ENCODE results near the gene ARMCX6. TPM values are rescaled to one million over a fixed set of nuclear protein-coding genes. Genes with fewer than 3 reads are reported as not detected.

Gene ARMCX6
- total and polyA plus RNA-seq, 2 of the 13 experiments (the other 11 are each of a cell fraction or from before 2014, with no cell fraction given), result 19.4 to 23.3 TPM

DNA sequence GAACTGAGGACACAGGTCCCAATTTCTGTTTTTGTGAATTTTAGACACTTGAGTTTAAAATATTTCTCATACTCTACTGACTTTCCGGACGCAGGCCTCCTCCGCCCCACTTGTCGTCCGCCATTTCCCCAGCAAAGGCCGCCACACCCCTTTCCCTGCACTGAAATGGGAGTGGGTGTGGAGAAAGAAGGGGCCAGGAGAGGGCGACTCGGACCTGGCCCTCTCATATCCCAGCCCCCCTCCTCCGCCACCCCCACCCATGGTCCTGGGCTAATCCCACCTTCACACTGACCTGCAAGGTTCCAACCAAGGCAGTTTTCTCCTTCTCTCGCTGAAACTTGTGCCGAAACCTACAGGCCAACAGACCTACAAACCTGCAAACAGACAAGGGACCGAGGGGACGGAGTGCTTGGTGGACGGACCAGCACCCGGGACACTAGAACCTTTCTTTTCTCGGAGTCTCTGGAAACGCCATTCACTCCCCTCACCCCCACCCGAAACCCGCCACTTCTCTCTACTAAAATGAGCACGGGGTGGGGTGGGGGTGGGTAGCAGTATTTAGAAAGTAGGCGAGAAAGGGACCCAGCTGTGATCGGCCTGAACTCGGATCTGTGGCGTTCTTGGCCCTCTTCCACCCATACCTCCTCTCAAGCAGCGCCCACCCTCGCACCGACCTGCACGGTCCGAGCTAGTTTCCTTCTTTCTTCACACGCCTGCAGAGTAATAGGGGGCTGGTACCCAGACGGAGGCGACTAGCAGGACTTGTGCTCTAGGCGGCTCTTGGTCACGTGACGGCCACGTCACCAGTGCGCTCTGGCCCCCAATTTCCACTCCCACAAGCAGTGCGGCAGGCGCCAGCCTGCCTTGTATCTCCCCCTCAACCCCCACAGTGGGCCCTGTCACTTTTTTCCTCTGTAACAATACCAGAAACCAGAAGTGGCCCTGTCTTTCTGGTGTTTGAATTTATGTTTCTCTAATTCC is at the start of gene ARMCX6 (continued):
- TF ChIP-seq, protein P1, sequence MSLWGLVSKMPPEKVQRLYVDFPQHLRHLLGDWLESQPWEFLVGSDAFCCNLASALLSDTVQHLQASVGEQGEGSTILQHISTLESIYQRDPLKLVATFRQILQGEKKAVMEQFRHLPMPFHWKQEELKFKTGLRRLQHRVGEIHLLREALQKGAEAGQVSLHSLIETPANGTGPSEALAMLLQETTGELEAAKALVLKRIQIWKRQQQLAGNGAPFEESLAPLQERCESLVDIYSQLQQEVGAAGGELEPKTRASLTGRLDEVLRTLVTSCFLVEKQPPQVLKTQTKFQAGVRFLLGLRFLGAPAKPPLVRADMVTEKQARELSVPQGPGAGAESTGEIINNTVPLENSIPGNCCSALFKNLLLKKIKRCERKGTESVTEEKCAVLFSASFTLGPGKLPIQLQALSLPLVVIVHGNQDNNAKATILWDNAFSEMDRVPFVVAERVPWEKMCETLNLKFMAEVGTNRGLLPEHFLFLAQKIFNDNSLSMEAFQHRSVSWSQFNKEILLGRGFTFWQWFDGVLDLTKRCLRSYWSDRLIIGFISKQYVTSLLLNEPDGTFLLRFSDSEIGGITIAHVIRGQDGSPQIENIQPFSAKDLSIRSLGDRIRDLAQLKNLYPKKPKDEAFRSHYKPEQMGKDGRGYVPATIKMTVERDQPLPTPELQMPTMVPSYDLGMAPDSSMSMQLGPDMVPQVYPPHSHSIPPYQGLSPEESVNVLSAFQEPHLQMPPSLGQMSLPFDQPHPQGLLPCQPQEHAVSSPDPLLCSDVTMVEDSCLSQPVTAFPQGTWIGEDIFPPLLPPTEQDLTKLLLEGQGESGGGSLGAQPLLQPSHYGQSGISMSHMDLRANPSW (CRISPR knock-in tag; IDR thresholded peaks at IDR 0.05; ENCODE audit: borderline replicate concordance), result no peak
- TF ChIP-seq, protein P2, sequence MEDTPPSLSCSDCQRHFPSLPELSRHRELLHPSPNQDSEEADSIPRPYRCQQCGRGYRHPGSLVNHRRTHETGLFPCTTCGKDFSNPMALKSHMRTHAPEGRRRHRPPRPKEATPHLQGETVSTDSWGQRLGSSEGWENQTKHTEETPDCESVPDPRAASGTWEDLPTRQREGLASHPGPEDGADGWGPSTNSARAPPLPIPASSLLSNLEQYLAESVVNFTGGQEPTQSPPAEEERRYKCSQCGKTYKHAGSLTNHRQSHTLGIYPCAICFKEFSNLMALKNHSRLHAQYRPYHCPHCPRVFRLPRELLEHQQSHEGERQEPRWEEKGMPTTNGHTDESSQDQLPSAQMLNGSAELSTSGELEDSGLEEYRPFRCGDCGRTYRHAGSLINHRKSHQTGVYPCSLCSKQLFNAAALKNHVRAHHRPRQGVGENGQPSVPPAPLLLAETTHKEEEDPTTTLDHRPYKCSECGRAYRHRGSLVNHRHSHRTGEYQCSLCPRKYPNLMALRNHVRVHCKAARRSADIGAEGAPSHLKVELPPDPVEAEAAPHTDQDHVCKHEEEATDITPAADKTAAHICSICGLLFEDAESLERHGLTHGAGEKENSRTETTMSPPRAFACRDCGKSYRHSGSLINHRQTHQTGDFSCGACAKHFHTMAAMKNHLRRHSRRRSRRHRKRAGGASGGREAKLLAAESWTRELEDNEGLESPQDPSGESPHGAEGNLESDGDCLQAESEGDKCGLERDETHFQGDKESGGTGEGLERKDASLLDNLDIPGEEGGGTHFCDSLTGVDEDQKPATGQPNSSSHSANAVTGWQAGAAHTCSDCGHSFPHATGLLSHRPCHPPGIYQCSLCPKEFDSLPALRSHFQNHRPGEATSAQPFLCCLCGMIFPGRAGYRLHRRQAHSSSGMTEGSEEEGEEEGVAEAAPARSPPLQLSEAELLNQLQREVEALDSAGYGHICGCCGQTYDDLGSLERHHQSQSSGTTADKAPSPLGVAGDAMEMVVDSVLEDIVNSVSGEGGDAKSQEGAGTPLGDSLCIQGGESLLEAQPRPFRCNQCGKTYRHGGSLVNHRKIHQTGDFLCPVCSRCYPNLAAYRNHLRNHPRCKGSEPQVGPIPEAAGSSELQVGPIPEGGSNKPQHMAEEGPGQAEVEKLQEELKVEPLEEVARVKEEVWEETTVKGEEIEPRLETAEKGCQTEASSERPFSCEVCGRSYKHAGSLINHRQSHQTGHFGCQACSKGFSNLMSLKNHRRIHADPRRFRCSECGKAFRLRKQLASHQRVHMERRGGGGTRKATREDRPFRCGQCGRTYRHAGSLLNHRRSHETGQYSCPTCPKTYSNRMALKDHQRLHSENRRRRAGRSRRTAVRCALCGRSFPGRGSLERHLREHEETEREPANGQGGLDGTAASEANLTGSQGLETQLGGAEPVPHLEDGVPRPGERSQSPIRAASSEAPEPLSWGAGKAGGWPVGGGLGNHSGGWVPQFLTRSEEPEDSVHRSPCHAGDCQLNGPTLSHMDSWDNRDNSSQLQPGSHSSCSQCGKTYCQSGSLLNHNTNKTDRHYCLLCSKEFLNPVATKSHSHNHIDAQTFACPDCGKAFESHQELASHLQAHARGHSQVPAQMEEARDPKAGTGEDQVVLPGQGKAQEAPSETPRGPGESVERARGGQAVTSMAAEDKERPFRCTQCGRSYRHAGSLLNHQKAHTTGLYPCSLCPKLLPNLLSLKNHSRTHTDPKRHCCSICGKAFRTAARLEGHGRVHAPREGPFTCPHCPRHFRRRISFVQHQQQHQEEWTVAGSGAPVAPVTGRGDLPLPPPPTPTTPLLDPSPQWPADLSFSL (CRISPR knock-in tag; IDR thresholded peaks at IDR 0.05), result no peak
- TF ChIP-seq, protein P3, sequence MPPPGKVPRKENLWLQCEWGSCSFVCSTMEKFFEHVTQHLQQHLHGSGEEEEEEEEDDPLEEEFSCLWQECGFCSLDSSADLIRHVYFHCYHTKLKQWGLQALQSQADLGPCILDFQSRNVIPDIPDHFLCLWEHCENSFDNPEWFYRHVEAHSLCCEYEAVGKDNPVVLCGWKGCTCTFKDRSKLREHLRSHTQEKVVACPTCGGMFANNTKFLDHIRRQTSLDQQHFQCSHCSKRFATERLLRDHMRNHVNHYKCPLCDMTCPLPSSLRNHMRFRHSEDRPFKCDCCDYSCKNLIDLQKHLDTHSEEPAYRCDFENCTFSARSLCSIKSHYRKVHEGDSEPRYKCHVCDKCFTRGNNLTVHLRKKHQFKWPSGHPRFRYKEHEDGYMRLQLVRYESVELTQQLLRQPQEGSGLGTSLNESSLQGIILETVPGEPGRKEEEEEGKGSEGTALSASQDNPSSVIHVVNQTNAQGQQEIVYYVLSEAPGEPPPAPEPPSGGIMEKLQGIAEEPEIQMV (CRISPR knock-in tag; IDR thresholded peaks at IDR 0.05; ENCODE audit: low read depth), result no peak
- TF ChIP-seq NCOA5 (CRISPR knock-in tag; IDR thresholded peaks at IDR 0.05) (no peak), SPEN (CRISPR knock-in tag; IDR thresholded peaks at IDR 0.05; ENCODE audit: low read depth) (no peak; the same call in 1 of the 2 replicates), SAP130 (CRISPR knock-in tag; IDR thresholded peaks at IDR 0.05; ENCODE audit: low read depth) (peak; percentile 29), ATM (IDR thresholded peaks at IDR 0.05; ENCODE audit: borderline replicate concordance) (no peak), FOXK2 (IDR thresholded peaks at IDR 0.05) (no peak), IRX3 (CRISPR knock-in tag; IDR thresholded peaks at IDR 0.05; ENCODE audit: borderline replicate concordance, low read depth) (no peak), KLF11 (CRISPR knock-in tag; IDR thresholded peaks at IDR 0.05) (no peak), ZNF468 (CRISPR knock-in tag; IDR thresholded peaks at IDR 0.05) (no peak), MED8 (CRISPR knock-in tag; IDR thresholded peaks at IDR 0.05; ENCODE audit: insufficient replicate concordance) (no peak), KDM1A (CRISPR knock-in tag; IDR thresholded peaks at IDR 0.05) (no peak), ZNF329 (CRISPR knock-in tag; IDR thresholded peaks at IDR 0.05; ENCODE audit: low read depth) (no peak), RAD51 (IDR thresholded peaks at IDR 0.05; ENCODE audit: borderline replicate concordance) (peak; percentile 84), ZNF335 (CRISPR knock-in tag; IDR thresholded peaks at IDR 0.05) (no peak), YEATS4 (CRISPR knock-in tag; IDR thresholded peaks at IDR 0.05; ENCODE audit: borderline replicate concordance) (no peak)
- TF ChIP-seq, protein P4, sequence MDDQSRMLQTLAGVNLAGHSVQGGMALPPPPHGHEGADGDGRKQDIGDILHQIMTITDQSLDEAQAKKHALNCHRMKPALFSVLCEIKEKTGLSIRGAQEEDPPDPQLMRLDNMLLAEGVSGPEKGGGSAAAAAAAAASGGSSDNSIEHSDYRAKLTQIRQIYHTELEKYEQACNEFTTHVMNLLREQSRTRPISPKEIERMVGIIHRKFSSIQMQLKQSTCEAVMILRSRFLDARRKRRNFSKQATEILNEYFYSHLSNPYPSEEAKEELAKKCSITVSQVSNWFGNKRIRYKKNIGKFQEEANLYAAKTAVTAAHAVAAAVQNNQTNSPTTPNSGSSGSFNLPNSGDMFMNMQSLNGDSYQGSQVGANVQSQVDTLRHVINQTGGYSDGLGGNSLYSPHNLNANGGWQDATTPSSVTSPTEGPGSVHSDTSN (CRISPR knock-in tag; IDR thresholded peaks at IDR 0.05; ENCODE audit: borderline replicate concordance), result no peak
